GM12873 (cell line): ENCODE results near the gene RIPK4.

Source experiments
- TF ChIP-seq, protein P1 (sequence below): IDR thresholded peaks from 2 replicates; pipeline ENCODE4 v1.5.1; 2012; ENCODE audit warnings: low read depth, mild to moderate bottlenecking, moderate library complexity, low read length, control low read depth; ENCODE audit not compliant: insufficient read depth; ENCODE audit errors: missing control alignments

Gene RIPK4

DNA sequence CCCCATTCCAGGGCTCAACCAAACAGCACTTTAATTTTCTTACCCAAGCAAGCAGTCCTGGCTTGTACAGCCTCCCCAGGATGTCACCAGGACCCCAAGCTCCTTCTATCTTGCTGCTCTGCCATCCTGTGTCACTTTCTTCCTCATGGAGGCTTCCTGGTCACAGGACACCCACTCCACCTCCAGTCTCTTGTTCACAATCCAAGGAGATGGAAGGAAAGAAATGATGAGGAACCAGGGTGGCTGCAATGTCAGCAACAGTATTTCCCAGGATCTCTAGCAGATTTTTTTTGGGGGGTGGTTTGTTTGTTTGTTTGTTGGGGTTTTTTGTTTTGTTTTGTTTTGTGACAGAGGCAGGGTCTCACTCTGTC lies 58.9 kb downstream of the RIPK4 start:
- TF ChIP-seq, protein P1, sequence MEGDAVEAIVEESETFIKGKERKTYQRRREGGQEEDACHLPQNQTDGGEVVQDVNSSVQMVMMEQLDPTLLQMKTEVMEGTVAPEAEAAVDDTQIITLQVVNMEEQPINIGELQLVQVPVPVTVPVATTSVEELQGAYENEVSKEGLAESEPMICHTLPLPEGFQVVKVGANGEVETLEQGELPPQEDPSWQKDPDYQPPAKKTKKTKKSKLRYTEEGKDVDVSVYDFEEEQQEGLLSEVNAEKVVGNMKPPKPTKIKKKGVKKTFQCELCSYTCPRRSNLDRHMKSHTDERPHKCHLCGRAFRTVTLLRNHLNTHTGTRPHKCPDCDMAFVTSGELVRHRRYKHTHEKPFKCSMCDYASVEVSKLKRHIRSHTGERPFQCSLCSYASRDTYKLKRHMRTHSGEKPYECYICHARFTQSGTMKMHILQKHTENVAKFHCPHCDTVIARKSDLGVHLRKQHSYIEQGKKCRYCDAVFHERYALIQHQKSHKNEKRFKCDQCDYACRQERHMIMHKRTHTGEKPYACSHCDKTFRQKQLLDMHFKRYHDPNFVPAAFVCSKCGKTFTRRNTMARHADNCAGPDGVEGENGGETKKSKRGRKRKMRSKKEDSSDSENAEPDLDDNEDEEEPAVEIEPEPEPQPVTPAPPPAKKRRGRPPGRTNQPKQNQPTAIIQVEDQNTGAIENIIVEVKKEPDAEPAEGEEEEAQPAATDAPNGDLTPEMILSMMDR = no peak

DNA sequence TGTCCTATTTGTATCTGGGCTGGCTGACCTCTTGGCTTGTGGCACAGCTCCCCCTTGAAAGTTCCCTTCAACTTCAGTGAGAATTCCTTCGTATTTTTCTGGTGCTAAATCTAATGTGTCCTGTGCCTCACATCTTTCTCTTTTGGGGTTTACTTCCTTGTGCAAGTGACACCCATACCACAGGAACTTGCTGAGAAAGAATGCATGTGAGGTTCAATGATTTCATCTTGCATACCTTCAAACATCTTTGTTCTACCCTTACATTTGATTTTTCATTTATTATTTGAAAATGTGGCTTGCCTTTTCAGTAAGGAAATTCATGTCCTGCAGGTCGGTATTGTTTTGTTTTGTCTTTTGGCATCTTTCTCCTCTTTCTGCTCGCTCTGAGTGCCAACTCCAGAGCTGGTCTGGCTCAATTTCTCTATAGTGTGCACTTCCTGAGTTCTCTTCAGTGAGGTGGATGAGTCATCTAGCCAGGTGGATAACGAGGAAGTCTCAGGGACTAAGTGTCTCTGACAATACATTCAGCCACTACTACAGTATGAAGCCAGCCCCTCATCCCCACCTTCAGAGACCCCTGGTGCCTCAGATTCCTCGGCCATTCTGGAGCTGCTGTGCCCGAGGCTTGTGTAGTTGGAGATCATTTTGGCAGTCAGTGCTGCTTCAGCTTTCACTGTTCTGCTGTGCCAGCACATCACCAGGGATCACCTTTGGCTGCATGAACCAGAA lies 59.5 kb downstream of the RIPK4 start:
- TF ChIP-seq, protein P1 = no peak

DNA sequence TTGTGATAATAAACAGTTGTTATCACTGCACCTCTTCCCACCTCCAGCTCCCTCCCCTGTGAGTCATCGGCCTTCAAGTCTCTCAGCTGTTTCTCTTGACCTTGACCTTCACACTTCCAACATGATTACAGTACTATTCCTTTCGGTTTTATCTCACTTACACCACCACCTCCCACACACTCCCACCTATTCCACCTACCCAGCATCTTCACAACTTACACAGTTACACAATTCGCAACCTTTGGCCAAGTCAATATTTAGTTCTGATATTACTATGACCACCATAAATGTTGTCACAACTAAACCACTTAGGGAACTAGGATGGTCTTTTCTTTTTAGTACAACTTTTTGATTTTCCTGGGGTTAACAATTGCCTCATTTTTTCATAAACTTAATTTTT lies 60.2 kb downstream of the RIPK4 start:
- TF ChIP-seq, protein P1 = no peak

DNA sequence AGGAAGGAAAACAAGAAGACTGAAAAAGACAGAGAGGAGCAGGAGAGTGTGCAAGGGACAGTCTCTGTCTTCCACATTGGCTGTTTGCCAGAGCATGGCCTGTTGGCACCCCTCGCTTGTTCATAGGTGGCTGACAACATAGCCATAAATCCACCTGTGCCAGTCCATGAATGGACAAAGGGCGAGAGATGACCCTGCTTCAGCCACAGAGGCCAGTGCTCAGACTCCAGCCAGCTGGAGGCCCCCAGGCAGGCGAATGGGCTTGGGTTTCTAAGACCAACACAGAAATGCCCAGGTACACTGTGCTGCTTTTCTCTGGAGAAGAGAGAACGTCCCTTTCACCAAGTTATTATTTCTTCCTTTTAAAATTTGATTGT lies 60.6 kb downstream of the RIPK4 start:
- TF ChIP-seq, protein P1 = no peak

DNA sequence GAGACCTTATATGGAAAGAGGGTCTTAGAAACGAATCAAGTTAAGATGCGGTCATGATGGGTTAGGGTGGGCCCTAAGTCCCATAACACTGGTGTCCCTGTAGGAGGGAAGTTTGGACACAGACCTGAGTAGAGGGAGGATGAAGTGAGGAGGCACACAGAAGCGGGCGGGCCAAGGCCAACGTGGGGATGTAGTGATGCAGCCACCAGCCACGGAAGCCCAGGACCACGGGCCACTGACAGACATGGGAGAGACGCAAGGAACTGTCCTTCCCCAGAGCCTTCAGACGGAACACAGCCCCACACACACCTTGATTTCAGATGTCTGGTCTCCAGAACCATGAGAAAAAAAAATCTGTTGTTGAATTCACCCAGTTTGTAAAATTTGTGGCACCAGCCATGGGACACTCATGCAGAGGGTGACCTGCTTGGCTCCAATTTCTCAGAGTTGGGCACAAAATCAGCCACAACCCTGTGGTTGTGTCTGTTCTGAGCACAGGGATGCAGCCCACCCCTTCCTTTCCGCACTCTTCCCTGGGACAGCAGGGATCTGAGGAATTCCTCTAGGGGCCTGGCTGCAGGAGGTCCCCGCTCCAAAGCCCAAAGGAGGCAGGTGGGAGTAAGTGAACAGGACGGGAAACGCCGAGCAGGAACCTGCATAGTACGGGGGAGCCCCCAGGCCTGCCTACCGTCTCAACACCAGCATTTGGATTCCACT lies 61.1 kb downstream of the RIPK4 start:
- TF ChIP-seq, protein P1 = no peak

DNA sequence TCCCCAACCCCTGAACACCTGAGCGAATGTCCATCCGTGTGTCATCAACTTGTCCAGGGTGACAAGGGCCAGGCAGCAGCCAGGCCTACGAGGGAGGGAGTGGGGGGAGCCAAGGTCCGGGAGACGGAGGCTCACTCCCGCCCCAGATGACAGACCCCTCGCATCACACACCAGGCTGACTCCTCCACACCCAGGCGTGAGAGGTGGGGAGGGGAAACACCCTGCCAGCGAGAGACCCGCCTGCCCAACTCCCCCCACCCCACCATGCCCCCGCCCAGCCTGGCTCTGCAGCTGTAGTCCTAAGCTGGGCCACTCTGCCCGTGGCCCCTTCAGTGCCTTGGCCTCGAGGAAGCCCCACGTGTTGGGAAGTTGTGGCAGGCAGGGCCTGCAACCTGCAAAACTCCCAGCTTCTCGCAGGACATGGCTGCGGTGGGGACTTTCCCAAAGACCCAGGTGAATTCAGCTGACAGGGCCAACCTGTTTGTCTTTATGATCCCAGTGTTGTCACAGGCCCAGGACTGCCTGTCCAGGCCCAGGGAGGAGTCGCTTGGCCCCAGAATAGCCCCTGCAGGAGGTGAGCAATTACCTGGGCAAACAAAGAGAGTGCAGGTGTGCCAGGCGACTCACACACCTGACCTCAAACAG lies 62.9 kb downstream of the RIPK4 start:
- TF ChIP-seq, protein P1 = no peak

DNA sequence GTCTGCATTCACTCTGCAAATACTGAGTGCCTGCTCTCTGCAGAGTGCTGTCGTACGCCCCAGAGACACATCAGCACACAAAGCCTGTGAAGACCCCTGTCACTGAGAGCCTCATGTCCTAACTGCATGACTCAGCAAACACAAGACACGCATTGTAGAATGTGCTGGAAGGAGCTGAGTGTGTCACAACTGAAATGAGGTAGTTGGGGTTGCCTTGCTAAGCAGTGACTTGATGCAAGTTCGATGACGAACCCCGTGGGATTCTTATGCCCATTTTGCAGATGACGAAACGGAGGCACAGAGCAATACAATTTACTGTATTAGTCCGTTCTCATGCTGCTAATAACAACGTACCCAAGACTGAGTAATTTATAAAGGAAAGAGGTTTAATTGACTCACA lies 65.1 kb downstream of the RIPK4 start:
- TF ChIP-seq, protein P1 = no peak
